ENCODE data around the gene L2HGDH.

GRCh38 chr14:50348933-50349332 is 36.9 kb upstream of the L2HGDH start:
- TF ChIP-seq CTCF (IDR thresholded peaks at IDR 0.05 in 4 of 5, conservative IDR thresholded peaks at IDR 0.05 in 1 of 5) (no peak), POLR2A (IDR thresholded peaks at IDR 0.05) (no peak)

Measured in gastrocnemius medialis (tissue), 4 donors.